VCaP (cell line): Measurements from ENCODE around the gene KIF12.

Experiments
- H3K27ac ChIP-seq: fragments of 450-650 bp; 2 replicates; pipeline ENCODE4 v1.5.1; 2017
- CTCF ChIP-seq: fragments of 450-650 bp; conservative IDR thresholded peaks from 2 replicates; pipeline ENCODE4 v1.5.1; 2017; ENCODE audit warnings: mild to moderate bottlenecking, moderate library complexity

KIF12 gene

GRCh38 chr9:114090798-114091197 lies 8.3 kb downstream of the KIF12 start:
- H3K27ac ChIP-seq, result no peak overlapping the region
- TF ChIP-seq CTCF, result no peak

- no peak overlapping the region for H3K27ac ChIP-seq
Measured at GRCh38 chr9:114089206-114089840, 9.8 kb downstream of the KIF12 start.

GRCh38 chr9:114088571-114089170 lies 10.4 kb downstream of the KIF12 start:
- H3K27ac ChIP-seq, result no peak overlapping the region
- no peak for TF ChIP-seq CTCF

More at GRCh38 chr9:114089206-114089840, 9.8 kb downstream of the KIF12 start:
- no peak for TF ChIP-seq CTCF

- TF ChIP-seq CTCF, result no peak
- no peak overlapping the region for H3K27ac ChIP-seq
Measured at GRCh38 chr9:114087721-114088120, 11.4 kb downstream of the KIF12 start.

GRCh38 chr9:114086607-114087006 lies 12.5 kb downstream of the KIF12 start:
- TF ChIP-seq CTCF, result no peak
- H3K27ac ChIP-seq, result no peak overlapping the region

- no peak for TF ChIP-seq CTCF
- H3K27ac ChIP-seq, result no peak overlapping the region
Measured at GRCh38 chr9:114086009-114086408, 13.1 kb downstream of the KIF12 start.

- TF ChIP-seq CTCF, result no peak
- no peak overlapping the region for H3K27ac ChIP-seq
Measured at GRCh38 chr9:114085387-114085789, 13.7 kb downstream of the KIF12 start.
